Measurements from ENCODE around the gene SRCAP.
"Not testable (repeated sequence)": the region's sequence is repeated elsewhere in the genome, so short reads cannot be mapped to it uniquely, and the experiment has no call there.

- TF ChIP-seq EZH2phosphoT487 (IDR thresholded peaks at IDR 0.05; ENCODE audit: insufficient read depth, low read depth); EZH2 (IDR thresholded peaks at IDR 0.05; ENCODE audit: insufficient read depth, poor library complexity, severe bottlenecking): not testable (repeated sequence)
Observed at GRCh38 chr16:30703071-30703470, 4.1 kb downstream of the SRCAP start.
